HCT116 (cell line): ENCODE results near the gene LOXHD1. TPM values are rescaled to one million over a fixed set of nuclear protein-coding genes. Genes with fewer than 3 reads are reported as not detected.

Experiments
- ATAC-seq: fragments of 200-7000 bp; cut with Tn5 transposase; 2 replicates; pipeline ENCODE4 v1.9.1; 2020; ENCODE audit warnings: mild to moderate bottlenecking, moderate library complexity
- BruUV-seq: library from RNA; stranded (reverse); fragments of 400-500 nt; replicated peaks from 2 replicates; lab custom pipeline; 2021; lab: Mats Ljungman, UMichigan
- CTCF ChIA-PET: fragments of 300-600 bp; sonication (Branson Sonifier 250); formaldehyde crosslinking; loops from one replicate; lab custom pipeline; 2021; ENCODE audit warnings: antibody characterized with exemption; lab: Charles Lee
- POLR2A ChIA-PET: fragments of 300-600, 350-600 bp; sonication (Branson Sonifier 250); formaldehyde crosslinking; loops from one replicate; lab custom pipeline; 2021; ENCODE audit warnings: antibody characterized with exemption; lab: Charles Lee
- RAD21 ChIA-PET, 2 experiments: fragments of 300-600 bp; sonication (Branson Sonifier 250); formaldehyde crosslinking; loops; one replicate each; lab custom pipeline; 2023; ENCODE audit warnings: low total read pairs in 2 of 2; ENCODE audit not compliant: uncharacterized antibody in 2 of 2, unreplicated experiment in 2 of 2, low non-redundant PET in 1 of 2; lab: Charles Lee
- DNase-seq: peaks from one replicate; pipeline ENCODE4 v3.0.0-alpha.2; 2010; ENCODE audit warnings: low read depth, low spot score
- H2AFZ ChIP-seq: fragments of 200-600 bp; shearing (Covaris generic), sonication (generic); 2 replicates; pipeline ENCODE4 v1.6.1; 2017; ENCODE audit warnings: low read depth, mixed run types, mixed read lengths, antibody characterized with exemption, low read length; ENCODE audit not compliant: poor library complexity, severe bottlenecking
- H3K27ac ChIP-seq: 2 replicates; pipeline ENCODE4 v1.5.1; 2012; ENCODE audit warnings: low read depth, low read length
- H3K27me3 ChIP-seq: fragments of 200-600 bp; sonication (generic); 2 replicates; pipeline ENCODE4 v1.6.1; 2016; ENCODE audit warnings: mixed run types, low read length, mixed read lengths; ENCODE audit not compliant: insufficient read depth
- H3K36me3 ChIP-seq, 2 experiments: fragments of 200-500 bp in 1 of 2; fragments of 200-600 bp in 1 of 2; sonication (Bioruptor generic) in 1 of 2; sonication (generic) in 1 of 2; 2 replicates each; pipeline versions ENCODE4 v1.5.1 to v1.6.1; 2014 to 2016; ENCODE audit warnings: low read length in 2 of 2, inconsistent platforms in 1 of 2, mixed read lengths in 1 of 2, mixed run types in 1 of 2; ENCODE audit not compliant: insufficient read depth in 2 of 2, control insufficient read depth in 1 of 2
- H3K4me1 ChIP-seq, 2 experiments: fragments of 200-600 bp in 1 of 2; sonication (generic) in 1 of 2; 2 replicates each; pipeline versions ENCODE4 v1.5.1 to v1.6.1; 2012 to 2017; ENCODE audit warnings: low read length in 2 of 2, inconsistent platforms in 1 of 2, mild to moderate bottlenecking in 1 of 2, mixed read lengths in 1 of 2, mixed run types in 1 of 2, moderate library complexity in 1 of 2; ENCODE audit not compliant: insufficient read depth in 2 of 2, control insufficient read depth in 1 of 2
- H3K4me2 ChIP-seq: fragments of 200-600 bp; sonication (generic); 2 replicates; pipeline ENCODE4 v1.6.1; 2017; ENCODE audit warnings: mixed run types, low read length, mixed read lengths
- H3K4me3 ChIP-seq, 2 experiments: fragments of 200-600 bp in 1 of 2; sonication (generic) in 1 of 2; replicated peaks in 1 of 2; 2 replicates each; pipeline ENCODE4 v1.5.1; 2011 to 2016; ENCODE audit warnings: low read length in 2 of 2, control low read depth in 1 of 2, low read depth in 1 of 2, mild to moderate bottlenecking in 1 of 2, mixed read lengths in 1 of 2, mixed run types in 1 of 2
- H3K79me2 ChIP-seq: fragments of 200-600 bp; sonication (generic); 2 replicates; pipeline ENCODE4 v1.6.1; 2017; ENCODE audit warnings: mild to moderate bottlenecking, mixed run types, low read length, moderate library complexity, mixed read lengths; ENCODE audit not compliant: insufficient read depth
- H3K9ac ChIP-seq: fragments of 200-600 bp; sonication (generic); 2 replicates; pipeline ENCODE4 v1.6.1; 2016; ENCODE audit warnings: low read length, mixed read lengths
- H3K9me2 ChIP-seq: fragments of 200-600 bp; sonication (generic), shearing (Covaris generic); 2 replicates; pipeline ENCODE4 v1.6.1; 2017; ENCODE audit warnings: mixed run types, mild to moderate bottlenecking, moderate library complexity; ENCODE audit not compliant: insufficient read depth
- H3K9me3 ChIP-seq, 2 experiments: fragments of 200-500 bp in 1 of 2; fragments of 200-600 bp in 1 of 2; sonication (Bioruptor generic) in 1 of 2; sonication (generic) in 1 of 2; 2 replicates each; pipeline ENCODE4 v1.6.1; 2014 to 2017; ENCODE audit warnings: low read length in 2 of 2, mixed read lengths in 2 of 2, inconsistent platforms in 1 of 2, low read depth in 1 of 2, mild to moderate bottlenecking in 1 of 2, mixed run types in 1 of 2, moderate library complexity in 1 of 2; ENCODE audit not compliant: control insufficient read depth in 1 of 2, insufficient read depth in 1 of 2
- H4K20me1 ChIP-seq: fragments of 200-600 bp; sonication (generic), shearing (Covaris generic); 2 replicates; pipeline ENCODE4 v1.6.1; 2017; ENCODE audit warnings: mixed run types, mild to moderate bottlenecking, moderate library complexity; ENCODE audit not compliant: insufficient read depth
- CBX3 ChIP-seq: IDR thresholded peaks from 2 replicates; pipeline ENCODE4 v1.6.1; 2012; ENCODE audit warnings: low read depth
- CTCF ChIP-seq, 3 experiments: fragments of 200-600 bp in 1 of 3; sonication (generic) in 1 of 3; IDR thresholded peaks in 2 of 3; conservative IDR thresholded peaks in 1 of 3; 2 replicates each; pipeline ENCODE4 v1.5.1; 2012 to 2017; ENCODE audit warnings: low read depth in 2 of 3, low read length in 2 of 3, antibody characterized with exemption in 1 of 3, borderline replicate concordance in 1 of 3, control low read depth in 1 of 3, mild to moderate bottlenecking in 1 of 3, mixed read lengths in 1 of 3, mixed run types in 1 of 3, moderate library complexity in 1 of 3; ENCODE audit not compliant: insufficient read depth in 1 of 3
- EGR1 ChIP-seq: IDR thresholded peaks from 2 replicates; pipeline ENCODE4 v1.6.1; 2012; ENCODE audit warnings: low read depth
- ELF1 ChIP-seq: IDR thresholded peaks from 2 replicates; pipeline ENCODE4 v1.6.1; 2012; ENCODE audit warnings: low read depth, borderline replicate concordance
- EZH2 ChIP-seq: fragments of 200-600 bp; sonication (generic); IDR thresholded peaks from 2 replicates; pipeline ENCODE4 v1.6.1; 2017; ENCODE audit warnings: antibody characterized with exemption, mixed run types
- FOSL1 ChIP-seq: IDR thresholded peaks from 2 replicates; pipeline ENCODE4 v1.6.1; 2012; ENCODE audit warnings: low read depth
- POLR2A ChIP-seq: IDR thresholded peaks from 2 replicates; pipeline ENCODE4 v1.7.0; 2011; ENCODE audit warnings: borderline replicate concordance; ENCODE audit not compliant: insufficient read depth, insufficient read length; ENCODE audit errors: extremely low read depth
- POLR2AphosphoS5 ChIP-seq: IDR thresholded peaks from 2 replicates; pipeline ENCODE4 v1.6.1; 2011; ENCODE audit warnings: mild to moderate bottlenecking, low read depth, low read length, moderate library complexity
- REST ChIP-seq: IDR thresholded peaks from 2 replicates; pipeline ENCODE4 v1.6.1; 2012; ENCODE audit warnings: low read depth
- SP1 ChIP-seq: IDR thresholded peaks from 2 replicates; pipeline ENCODE4 v1.6.1; 2012; ENCODE audit warnings: low read depth
- SRF ChIP-seq: IDR thresholded peaks from 2 replicates; pipeline ENCODE4 v1.6.1; 2012; ENCODE audit warnings: low read depth
- TCF7L2 ChIP-seq: IDR thresholded peaks from 2 replicates; pipeline ENCODE4 v1.7.0; 2011; ENCODE audit warnings: borderline replicate concordance, inconsistent platforms; ENCODE audit not compliant: insufficient read depth, insufficient read length; ENCODE audit errors: extremely low read depth
- YY1 ChIP-seq: IDR thresholded peaks from 2 replicates; pipeline ENCODE4 v1.6.1; 2011; ENCODE audit warnings: low read length, low read depth, moderate library complexity, mild to moderate bottlenecking; ENCODE audit not compliant: insufficient replicate concordance; ENCODE audit errors: extremely low read depth
- ZBTB33 ChIP-seq: IDR thresholded peaks from 2 replicates; pipeline ENCODE4 v1.6.1; 2011; ENCODE audit warnings: mild to moderate bottlenecking, low read length, moderate library complexity; ENCODE audit not compliant: insufficient replicate concordance; ENCODE audit errors: extremely low read depth
- ZFX ChIP-seq: fragments of 450-650 bp; IDR thresholded peaks from 2 replicates; pipeline ENCODE4 v1.6.1; 2017
- intact Hi-C: fragments of 100-400 bp; cut with micrococcal nuclease; formaldehyde crosslinking; loops from 2 replicates; pipeline ENCODE4 v1.10.0; 2022
- total RNA-seq: library from RNA; stranded (reverse); gene quantifications from one replicate; pipeline ENCODE4 v1.2.1, GENCODE V29; 2021; ENCODE audit not compliant: unreplicated experiment

The LOXHD1 gene
- total RNA-seq, 1 experiment from 2014 or later = not detected

GRCh38 chr18:46541626-46542189, 115.3 kb downstream of the LOXHD1 start:
- Histone ChIP-seq H3K9ac (no peak overlapping the region), H2AFZ (no peak overlapping the region), H3K79me2 (no peaks in the 10 kb centered on the region), H3K27ac (no peak overlapping the region), H3K4me2 (no peak overlapping the region), H3K27me3 (peaks cover 8% of the 10 kb centered on the region; the same call in 1 of the 2 replicates), H3K4me3 (no peak overlapping the region), H3K4me1 (peaks cover 4 to 5% of the 10 kb centered on the region in 2 experiments), H3K9me3 (no peaks in the 10 kb centered on the region), H4K20me1 (no peaks in the 10 kb centered on the region), H3K36me3 (no peaks in the 10 kb centered on the region), H3K9me2 (no peaks in the 10 kb centered on the region)
- no TSS peak for BruUV-seq
- ATAC-seq (no peak), DNase-seq (no peak)
- ChIA-PET POLR2A (no interaction called here), RAD21 (no interaction called here), CTCF (no interaction called here)
- intact Hi-C loops = no loop called here
- no peak for TF ChIP-seq CTCF (IDR thresholded peaks at IDR 0.05 in 2 of 3, conservative IDR thresholded peaks at IDR 0.05 in 1 of 3; ENCODE audit: borderline replicate concordance in 1 of 3, insufficient read depth in 1 of 3, low read depth in 2 of 3, low read length in 2 of 3)
- TF ChIP-seq EZH2 = no peak
- TF ChIP-seq ZBTB33 = no peak
- TF ChIP-seq ZFX = no peak
- TF ChIP-seq SP1 = no peak
- no peak for TF ChIP-seq POLR2AphosphoS5
- TF ChIP-seq EGR1 = no peak
- TF ChIP-seq YY1 = no peak
- no peak for TF ChIP-seq CBX3
- no peak for TF ChIP-seq REST
- no peak for TF ChIP-seq FOSL1
- no peak for TF ChIP-seq TCF7L2
- TF ChIP-seq ELF1 = no peak
- TF ChIP-seq SRF = no peak
- no peak for TF ChIP-seq POLR2A
